SK-N-DZ (cell line): ENCODE data around the gene ZNF726.
"Not testable (repeated sequence)": the region's sequence is repeated elsewhere in the genome, so short reads cannot be mapped to it uniquely, and the experiment has no call there.

Experiments used
- DNase-seq: peaks from one replicate; pipeline ENCODE4 v3.0.0-alpha.2; 2015; ENCODE audit warnings: low spot score

Gene ZNF726

DNA sequence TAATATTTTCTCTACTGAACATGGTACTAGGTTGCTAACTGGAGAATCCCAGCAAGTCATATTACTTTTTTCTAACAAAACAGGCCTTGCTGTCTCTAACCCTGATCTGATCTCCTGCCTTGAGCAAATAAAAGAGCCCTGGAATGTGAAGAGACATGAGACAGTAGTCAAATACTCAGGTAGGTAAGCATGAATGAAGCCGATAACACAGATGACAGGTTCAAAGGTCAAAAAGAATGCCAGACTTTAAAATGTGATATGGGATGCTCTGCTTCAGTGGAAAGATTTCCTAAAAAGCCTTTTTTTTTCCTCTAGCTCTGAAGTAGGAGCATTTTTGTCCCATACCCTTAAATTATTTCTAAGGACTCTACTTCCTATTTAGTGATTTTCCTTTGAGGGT, 28.7 kb downstream of the ZNF726 start:
- no peak for DNase-seq

GRCh38 chr19:23946569-23946968, 31.9 kb downstream of the ZNF726 start:
- no peak for DNase-seq

DNA sequence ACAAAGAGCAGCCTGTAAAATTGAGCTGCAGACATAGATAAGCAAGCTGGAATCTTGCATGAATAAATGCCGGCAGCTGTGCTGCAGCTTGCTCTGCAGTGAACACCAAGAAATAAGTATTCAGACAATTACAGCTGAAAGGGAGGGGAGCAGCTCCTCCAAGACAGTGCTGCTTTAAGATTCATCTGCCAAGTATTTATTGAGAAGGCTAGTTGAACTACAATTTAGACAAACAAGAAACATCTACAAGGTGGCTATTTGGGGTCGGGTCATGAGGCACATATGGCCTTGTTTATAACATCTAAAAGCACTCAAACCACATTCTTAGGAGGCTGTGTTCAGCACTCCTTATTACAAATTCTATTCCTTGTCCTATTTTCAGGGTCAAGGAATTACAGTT, 34.9 kb downstream of the ZNF726 start:
- no peak for DNase-seq

GRCh38 chr19:23956051-23956450, 41.4 kb downstream of the ZNF726 start:
- DNase-seq = no peak

DNA sequence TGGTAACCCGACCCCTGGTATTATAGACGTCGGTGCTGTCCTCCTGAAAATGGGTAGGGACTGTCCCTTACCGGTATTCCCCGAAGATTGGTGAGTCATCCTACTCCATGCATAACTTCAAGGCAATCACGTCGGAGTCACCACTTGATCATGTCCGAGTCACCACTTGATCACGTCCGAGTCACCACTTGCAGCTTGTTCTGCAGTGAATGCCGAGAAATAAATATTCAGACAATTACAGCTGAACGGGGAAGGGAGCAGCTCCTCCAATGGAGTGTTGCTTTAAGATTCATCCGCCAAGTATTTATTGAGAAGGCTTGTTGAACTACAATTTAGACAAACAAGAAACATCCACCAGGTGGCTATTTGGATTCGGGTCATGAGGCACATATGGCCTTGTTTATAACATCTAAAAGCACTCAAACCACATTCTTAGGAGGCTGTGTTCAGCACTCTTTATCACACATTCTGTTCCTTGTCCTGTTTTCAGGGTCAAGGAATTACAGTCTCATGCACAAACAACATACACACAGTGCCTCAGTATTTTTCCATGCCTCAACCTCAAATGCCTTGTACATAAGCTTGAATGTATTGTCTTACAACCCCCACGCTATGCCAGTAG, 43.1 kb downstream of the ZNF726 start:
- DNase-seq = no peak

GRCh38 chr19:23963396-23963795, 48.7 kb downstream of the ZNF726 start:
- DNase-seq = not testable (repeated sequence)

GRCh38 chr19:23963881-23964280, 49.2 kb downstream of the ZNF726 start:
- DNase-seq = not testable (repeated sequence)

- not testable (repeated sequence) for DNase-seq
Observed at GRCh38 chr19:23964334-23964733, 49.6 kb downstream of the ZNF726 start.

DNA sequence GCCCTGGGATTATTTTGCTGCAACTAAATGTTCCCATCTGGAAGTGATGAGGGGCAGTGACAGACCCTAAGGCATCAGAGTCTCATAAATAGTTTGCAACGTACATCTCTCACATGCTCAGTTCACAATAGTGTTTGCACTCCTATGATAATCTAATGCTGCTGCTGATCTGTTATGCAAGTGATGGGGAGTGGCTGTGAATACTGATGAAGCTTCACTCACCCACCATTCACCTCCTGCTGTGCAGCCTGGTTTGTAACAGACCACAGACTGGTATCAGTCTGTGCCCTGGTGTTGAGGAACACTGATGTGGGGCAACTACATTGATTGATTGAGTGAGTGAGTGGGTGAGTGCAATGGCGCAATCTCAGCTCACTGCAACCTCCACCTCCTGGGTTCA, 54.9 kb downstream of the ZNF726 start:
- no peak for DNase-seq

- no peak for DNase-seq
Observed at GRCh38 chr19:23971598-23971997, 56.9 kb downstream of the ZNF726 start.

DNA sequence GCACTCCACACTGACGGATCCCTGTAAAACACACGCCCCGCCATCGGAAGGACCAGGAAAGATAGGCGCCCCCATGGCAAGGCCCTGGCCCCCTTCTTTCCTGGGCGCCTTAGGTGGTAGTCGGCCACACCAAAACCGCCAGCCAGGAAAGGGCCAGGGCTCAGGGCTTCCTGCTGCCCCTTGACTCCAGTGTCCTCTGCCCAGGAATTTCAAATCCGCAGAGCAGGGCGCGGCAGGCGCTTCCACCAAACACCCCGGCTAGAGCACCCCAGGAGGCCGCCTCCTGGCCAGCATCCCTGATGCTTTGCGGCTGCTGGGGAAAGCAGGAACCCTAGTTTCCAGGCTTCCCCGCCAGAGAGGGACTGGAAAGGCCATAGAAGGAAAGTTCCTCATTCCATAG, 57.5 kb downstream of the ZNF726 start:
- DNase-seq = no peak

DNA sequence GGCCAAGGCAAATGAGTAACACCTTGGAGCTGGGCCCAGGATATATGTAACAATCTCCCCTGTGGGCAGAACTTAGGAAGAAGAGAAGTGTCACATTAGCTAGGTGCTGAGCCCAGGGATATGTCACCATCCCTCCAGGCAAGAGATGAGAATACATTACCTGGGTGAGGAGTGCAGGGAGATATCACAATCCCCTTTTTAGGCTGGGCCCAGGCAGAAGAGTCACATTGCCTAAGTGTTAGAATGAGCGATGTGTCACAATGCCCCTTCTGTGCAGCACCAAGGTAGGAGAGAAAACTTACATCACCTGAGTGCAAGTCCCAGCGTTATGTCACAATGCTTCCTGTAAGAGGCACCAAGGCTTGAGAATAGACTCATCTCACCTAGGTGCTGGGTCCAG, 60.3 kb downstream of the ZNF726 start:
- no peak for DNase-seq

DNA sequence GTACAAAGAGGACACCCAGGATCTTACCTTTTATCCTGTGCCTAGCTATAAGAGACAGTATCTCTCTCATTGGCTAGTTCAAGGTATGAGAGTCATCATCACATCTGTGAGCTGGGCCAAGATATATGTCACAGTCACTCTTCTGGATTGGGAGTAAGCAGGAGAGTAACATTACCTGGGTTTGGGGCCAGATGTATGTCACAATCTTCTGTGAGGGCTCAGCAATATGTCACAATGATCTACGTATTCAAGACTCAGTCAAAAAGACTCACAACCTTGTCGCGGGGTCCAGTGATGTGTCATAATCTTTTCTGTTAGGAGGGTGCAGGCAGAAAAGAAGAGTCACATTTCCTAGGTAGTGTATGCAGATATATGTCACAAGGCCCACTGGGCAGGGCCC, 61.9 kb downstream of the ZNF726 start:
- DNase-seq = not testable (repeated sequence)

GRCh38 chr19:23977256-23977655, 62.6 kb downstream of the ZNF726 start:
- DNase-seq = not testable (repeated sequence)

DNA sequence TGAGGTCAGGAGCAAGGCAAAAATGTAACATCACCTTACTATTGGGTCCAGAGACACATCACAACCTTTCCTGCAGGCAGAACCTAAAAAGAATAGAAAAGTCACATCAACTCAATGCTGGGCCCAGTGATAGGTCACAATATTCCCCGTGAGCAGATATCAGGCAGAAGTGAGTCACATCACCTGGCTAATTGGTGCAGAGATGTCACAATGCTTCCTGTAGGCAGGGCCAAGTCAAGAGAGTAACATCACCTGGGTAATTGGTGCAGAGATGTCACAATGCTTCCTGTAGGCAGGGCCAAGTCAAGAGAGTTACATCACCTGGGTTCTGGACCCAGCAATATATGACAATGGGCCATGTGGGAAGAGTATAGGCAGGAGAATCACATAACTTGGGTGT, 63.4 kb downstream of the ZNF726 start:
- no peak for DNase-seq

- DNase-seq = no peak
Observed at GRCh38 chr19:23980805-23981204, 66.1 kb downstream of the ZNF726 start.

- DNase-seq = no peak
Observed at GRCh38 chr19:23981863-23982262, 67.2 kb downstream of the ZNF726 start.

DNA sequence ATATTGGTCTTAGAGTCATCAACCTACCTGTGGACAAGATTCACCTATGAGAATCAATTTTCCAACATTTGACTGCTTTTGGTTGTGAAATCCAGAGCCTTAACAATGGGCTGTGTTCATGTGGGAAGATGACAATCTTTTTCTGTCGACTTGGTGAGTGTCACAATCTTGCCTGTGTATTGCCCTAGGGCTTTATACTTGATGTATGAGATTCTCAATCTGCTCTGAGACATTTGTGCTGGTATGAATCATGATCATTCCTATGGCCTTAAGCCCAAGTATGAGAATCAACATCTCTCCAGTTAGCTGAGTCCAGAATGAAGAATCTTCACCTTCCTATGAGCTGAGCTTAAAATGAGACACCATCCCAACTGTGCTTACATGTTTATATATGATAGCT, 68.7 kb downstream of the ZNF726 start:
- DNase-seq = no peak
